ENCODE data around the gene KDM5B.

DNA sequence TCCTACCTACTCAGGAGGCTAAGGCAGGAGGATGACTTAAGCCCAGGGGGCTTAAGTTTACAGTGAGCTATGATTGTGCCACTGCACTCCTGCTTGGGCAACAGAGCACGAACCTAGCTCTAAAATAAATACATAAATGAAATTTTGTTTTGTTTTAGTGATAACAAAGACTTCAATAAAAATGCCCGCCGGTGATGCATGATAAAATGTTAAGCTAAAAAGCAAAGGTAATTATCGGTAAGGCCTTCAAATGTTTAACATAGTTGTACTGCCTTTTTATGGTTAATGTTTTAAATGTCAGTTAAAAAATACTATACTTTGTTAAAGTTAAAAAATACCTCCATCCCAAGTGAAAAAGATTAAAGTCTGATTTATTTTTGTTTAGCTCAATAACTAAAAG, 27.0 kb downstream of the KDM5B start:
- TF ChIP-seq, protein P1, sequence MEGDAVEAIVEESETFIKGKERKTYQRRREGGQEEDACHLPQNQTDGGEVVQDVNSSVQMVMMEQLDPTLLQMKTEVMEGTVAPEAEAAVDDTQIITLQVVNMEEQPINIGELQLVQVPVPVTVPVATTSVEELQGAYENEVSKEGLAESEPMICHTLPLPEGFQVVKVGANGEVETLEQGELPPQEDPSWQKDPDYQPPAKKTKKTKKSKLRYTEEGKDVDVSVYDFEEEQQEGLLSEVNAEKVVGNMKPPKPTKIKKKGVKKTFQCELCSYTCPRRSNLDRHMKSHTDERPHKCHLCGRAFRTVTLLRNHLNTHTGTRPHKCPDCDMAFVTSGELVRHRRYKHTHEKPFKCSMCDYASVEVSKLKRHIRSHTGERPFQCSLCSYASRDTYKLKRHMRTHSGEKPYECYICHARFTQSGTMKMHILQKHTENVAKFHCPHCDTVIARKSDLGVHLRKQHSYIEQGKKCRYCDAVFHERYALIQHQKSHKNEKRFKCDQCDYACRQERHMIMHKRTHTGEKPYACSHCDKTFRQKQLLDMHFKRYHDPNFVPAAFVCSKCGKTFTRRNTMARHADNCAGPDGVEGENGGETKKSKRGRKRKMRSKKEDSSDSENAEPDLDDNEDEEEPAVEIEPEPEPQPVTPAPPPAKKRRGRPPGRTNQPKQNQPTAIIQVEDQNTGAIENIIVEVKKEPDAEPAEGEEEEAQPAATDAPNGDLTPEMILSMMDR (conservative IDR thresholded peaks at IDR 0.05; ENCODE audit: low read length): no peak
- no peak for TF ChIP-seq EZH2phosphoT487 (IDR thresholded peaks at IDR 0.05; ENCODE audit: borderline replicate concordance, low read depth, low read length)
